ENCODE data around the gene IL1B.

GRCh38 chr2:112807233-112807807, 29.3 kb downstream of the IL1B start:
- TF ChIP-seq POLR2AphosphoS5 (IDR thresholded peaks at IDR 0.05; ENCODE audit: borderline replicate concordance, low read depth, low read length): no peak
- TF ChIP-seq EZH2 (IDR thresholded peaks at IDR 0.05): no peak

All from SK-N-MC (cell line).